Activated CD4-positive, CD25-positive, alpha-beta regulatory T cell (primary cell): ENCODE measurements around the gene MON1B.
"Not testable (repeated sequence)": the region's sequence is repeated elsewhere in the genome, so short reads cannot be mapped to it uniquely, and the experiment has no call there.

Experiments used
- DNase-seq, 4 experiments: peaks; one replicate each; lab custom pipeline; 2025; lab: John Stamatoyannopoulos, UW

Gene MON1B

DNA sequence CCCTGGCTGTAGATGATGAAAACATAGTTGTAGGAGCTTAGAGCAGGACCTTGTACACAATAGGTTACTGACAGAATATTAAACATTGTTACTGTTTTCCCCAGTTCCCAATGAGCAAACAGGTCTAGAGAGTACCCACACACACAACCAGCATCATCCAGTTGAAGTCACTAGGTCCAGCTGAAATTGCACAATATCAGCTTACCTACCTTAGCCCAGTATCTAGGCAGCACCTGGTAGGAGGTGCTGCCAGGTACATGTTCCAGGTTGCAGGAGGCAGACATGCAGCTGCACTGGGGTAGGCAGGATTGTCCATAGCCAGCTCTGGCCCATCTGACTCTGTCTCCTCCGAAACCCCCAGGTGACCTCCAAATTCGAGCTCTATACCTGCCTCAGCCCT lies 6.8 kb downstream of the MON1B start:
- no peak for DNase-seq

DNA sequence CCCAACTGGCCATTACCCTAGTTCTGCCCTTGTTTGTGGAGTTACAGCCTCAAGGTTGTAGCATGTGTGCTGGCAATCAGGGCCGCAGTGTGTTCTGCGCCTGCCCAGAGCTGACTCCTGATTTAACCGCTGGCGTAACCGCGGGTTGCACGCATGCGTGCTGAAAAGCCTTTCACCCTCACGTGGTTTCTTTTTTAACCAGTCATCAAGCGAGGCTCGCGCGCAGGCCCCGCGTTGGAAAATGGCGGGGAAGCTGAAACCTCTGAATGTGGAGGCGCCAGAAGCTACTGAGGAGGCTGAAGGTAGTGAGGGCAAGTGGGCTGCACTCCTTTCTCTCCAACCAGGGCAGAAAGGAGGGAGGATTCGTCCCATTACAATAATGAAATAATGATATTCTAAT lies 8.2 kb downstream of the MON1B start, which contains the start of gene SYCE1L:
Gene SYCE1L, plus strand, starts transcription at position 198 of the 400 bp plus-strand sequence. Its CDS starts 44 bp downstream, at position 242.
- DNase-seq = no peak

DNA sequence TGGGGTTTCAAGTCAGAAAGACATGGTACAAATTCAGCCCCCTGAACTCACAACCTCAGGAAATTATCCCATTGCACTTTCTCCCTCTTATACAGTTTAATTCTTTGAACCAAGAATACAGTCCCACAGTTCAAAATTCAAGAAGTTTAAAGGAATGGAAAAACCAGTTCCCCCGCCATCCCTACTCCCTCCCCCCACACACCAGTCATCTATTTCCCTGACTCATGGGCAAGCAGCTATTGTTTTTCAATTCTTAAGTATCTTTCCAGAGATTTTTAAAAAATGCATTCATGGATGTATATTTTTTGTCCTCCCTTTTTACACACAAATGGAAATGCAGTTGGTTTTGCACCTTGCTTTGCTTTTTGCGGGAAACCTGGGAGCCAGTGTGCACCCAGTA lies 15.5 kb downstream of the MON1B start:
- DNase-seq = no peak

DNA sequence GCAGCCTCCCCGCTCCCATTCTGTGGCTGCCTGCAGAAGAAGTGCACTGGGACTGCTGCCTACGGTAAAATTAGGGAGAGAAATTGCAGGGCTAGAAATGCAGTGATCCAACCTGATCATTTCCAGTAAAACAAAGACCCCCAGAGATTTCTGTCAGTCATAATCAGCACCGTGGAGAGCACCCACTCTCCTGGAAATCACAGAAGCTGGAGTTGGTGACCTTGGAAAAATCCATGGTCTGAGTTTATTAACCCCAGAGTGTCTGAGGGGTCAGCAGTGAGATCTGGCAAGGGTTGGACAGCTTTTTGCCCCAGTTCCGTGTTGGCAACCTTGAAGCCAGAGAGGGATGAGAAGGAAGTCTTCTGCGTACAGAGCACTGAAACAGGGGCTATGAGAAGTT lies 16.0 kb downstream of the MON1B start:
- DNase-seq = no peak

DNA sequence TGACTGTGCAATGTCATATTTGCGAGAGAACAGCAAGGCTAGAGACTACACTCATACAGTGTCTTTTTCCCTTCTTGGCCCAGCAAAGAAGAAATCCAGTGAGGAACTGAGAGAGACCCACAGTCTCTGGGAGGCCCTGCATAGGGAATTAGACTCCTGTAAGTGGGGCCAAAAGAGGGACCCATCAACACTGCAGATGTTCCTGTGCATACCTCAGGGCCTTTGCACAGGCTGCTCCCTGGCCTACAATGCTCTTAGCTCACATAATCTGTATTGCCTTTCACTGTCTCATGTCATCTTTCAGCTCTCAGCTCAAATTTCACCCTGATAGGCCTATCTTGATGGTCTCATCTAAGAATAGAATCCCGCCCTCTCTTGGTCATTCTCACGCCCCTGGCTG lies 17.4 kb downstream of the MON1B start:
- no peak for DNase-seq

DNA sequence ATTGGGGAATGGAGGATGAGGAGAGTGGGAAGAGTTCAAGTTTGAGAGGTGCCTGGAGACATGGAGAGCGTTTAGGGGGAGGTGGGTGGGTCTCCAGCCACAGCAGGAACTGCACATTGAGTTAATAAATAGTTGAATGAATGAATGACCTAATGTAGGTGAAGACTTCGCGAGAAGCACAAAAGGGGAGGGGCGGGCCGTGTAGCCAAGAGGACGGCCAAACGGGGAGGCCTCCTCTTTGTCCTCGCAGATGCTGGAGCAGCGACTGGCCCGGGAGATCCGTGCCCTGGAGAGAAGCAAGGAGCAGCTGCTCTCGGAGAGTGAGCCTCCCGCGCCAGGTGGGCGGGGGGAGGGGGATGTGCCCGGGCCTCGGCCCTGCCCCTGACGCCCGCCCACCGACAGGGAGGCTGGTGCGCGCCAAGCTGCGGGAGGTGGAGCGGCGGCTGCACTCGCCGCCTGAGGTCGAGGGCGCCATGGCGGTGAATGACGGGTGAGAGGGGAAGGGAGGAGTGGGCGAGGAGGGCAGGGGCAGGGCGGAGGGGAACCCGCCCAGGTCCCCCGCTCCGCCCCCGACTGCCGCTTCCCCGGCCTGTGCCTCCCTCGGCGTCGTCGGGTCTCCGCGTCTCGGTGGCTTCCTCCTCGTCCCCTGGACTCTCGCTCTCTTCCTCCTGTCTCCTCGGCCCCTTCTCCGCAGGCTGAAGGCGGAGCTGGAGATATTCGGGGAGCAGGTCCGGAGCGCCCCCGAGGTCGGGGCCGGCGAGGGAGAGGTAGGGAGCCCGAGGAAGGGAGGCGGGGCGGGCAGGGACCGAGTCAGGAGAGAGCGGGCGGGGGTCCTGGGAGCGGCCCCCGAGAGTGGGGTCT lies 21.1 kb downstream of the MON1B start:
- peak in 3 of 4 experiments; percentile 43 to 56 (median 50) for DNase-seq

DNA sequence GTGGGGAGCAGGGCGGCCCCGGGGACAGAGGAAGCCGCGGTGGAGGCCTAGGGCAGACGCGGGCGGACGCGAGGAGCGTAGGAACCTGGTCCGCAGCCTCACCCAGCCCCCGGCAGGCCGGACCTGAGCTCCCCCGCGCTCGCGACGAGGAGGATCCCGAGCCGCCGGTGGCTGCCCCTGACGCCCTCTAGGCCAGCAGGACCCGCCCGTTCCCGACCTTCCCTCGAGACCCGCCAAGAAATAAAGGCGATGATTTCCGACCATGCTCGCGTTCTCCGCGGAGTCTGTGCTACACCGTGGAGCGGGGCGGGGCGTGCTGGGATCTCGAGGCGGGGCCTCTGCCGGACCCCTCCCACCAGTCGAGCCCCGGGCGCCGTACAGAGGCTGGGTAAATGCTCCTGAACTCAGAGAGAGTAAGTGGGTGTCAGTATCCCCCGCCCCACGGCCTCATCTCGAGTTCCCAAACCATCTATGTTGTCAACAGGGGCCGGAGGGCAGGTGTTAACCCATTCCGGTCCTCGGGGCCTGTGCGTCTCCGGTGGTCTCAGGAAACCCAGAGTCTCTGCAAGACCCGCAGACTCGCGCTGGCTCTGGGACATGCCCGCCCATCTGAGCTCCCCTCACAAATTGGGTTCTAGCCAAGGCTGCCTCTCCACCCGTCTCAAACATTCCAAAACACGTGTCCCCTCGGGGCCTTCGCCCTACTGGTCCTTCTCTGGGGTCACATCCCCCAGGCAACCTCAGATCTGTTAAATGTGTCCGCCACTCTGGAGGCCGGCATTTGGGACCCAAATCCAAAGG lies 22.0 kb downstream of the MON1B start:
- DNase-seq = peak; percentile 46 to 58 (median 50)

DNA sequence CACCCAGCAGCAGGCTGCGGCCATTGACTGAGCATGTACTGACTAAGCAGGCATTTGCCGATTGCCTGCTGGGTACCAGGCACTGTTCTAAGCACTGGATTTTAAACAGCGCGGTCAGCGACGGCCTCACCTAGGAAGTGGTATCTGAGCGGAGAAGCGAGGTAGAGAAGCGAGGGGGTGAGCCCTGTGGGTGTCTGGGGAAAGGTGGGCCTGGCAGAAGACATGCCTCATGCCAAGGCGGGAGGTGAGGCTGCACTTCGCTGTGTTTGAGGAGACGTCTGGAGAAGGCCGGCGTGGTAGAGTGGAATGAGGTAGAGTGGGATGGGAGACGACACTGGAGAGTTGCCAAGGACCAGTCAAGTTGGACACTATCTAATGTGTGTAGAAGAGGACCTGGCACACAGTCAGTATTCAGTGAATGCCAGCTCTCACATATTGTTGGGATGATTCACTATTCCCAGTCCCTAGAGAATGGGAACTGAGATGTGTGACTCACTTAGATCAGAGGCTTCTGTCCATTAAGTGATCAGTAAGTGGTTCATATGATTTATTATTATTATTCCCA lies 22.6 kb downstream of the MON1B start:
- no peak for DNase-seq

DNA sequence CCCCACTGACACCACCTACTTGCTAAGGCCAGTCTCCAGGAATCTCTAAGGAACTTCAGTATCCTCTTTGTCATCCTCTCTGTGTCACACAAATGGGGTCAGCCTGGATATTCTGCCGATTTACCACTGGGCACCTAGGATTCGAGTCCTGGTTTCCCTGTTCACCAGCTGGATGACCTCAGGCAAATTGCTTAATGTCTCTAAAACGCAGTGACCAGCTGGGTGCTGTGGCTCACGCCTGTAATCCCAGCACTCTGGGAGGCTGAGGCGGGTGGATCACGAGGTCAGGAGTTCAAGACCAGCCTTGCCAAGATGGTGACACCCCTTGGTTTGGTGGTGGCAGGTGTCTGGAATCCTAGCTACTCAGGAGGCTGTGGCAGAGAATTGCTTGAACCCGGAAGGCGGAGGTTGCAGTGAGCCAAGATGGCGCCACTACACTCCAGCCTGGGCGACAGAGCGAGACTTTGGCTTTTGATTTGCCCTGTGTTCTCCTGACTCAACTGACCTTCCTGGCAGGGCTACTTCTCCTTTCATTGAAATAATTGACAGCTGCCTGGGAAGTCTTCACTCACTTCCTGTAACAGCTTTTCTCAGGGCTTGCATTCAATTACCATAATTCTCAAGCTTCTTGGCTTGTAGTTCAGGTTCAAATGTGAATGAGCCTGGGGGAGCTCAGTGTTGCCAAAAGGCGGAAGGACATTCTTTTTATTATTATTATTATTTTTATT lies 23.6 kb downstream of the MON1B start:
- no peak for DNase-seq

DNA sequence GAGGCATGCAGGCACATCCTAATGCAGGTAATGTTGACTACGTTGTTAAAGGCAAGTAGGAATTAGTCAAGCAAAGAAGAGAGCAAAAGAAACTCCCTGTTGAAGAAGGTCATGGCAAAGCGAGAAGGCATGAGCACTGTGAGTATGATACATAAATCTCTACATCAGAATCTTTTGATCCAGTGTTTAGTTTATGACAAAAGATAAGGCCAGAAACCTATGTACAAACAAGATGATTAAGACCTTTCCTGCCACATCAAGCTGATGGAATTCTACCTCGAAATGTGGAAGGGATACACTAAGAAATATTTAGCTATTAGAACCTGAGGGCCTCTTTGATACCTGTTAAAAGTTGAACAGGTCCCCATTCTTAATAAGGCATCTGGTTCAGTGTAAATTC lies 28.4 kb downstream of the MON1B start:
- DNase-seq = no peak

DNA sequence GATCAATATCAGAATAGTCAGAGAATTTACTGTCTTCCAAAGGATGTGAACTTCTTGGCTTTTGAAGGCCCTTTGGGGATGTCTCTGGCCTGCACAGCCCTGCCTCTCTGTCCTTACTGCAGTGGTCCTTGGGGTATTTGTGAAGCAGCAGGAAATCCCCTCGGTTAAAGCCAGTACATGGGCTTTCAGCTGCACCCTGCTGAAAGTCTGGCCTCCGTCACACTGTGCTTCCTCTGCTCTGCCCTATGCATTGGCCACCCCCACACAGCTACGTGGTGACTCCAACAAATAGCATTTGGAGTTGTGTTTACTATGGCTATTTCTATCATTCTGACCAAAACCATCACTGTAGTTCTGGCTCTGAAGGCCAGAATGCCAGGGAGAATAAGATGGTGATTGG lies 29.4 kb downstream of the MON1B start:
- no peak for DNase-seq

DNA sequence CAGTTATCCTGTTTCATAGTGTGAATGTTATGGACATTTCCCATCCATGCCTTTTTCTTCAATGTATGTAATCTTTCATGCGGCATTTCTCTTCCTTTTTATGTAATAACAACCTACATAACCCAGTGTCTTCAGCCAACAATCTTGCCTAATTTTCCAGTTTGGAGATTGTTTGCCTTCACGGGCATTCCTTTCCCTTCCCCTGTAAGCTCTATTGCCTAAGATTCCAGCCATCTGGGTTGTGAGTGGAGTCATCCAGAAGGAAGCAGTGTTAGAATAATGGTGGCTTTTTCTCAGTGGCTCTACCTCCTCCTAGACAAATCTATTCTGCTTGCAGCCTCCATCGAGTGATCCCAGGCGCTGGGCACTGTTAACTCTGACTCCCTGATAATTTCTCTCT lies 30.5 kb downstream of the MON1B start:
- no peak for DNase-seq

DNA sequence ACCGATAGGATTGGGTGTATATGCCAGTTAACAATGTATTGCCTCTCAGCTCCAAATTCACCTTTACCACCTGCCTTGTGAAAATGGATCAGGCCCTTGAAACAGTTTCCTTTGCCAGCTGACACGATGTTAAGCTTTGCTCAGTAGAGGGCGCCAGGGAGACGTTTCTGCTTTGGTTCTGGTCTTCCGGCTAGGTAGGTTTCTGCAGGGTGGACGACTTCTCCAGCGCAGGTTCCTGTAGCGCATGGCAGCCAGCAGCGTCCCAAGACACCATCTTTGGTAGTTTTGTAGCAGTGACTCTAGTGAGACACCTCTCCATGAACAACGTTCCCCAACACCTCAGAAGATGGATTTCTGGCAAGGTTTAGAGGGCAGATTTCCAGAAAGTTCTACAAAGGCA lies 32.2 kb downstream of the MON1B start:
- no peak for DNase-seq

DNA sequence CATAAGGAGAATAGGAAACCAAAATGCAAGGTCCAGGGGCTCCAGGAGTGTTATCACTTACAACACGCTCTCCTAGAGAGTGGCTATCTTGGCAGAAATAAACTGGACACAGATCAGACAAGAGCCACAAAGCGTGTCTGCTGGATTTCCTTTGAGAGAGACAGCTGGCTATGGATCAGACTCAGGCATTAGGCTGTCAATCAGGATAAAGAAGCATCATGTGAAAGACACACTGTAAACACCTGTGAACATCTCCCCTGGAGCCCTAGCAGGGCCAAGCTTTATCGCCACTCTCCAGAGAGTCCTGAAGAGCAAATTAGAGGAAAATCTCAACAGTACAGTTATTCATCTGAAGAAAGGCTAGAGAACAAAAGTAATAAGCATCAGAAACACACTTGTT lies 34.2 kb downstream of the MON1B start:
- no peak for DNase-seq

DNA sequence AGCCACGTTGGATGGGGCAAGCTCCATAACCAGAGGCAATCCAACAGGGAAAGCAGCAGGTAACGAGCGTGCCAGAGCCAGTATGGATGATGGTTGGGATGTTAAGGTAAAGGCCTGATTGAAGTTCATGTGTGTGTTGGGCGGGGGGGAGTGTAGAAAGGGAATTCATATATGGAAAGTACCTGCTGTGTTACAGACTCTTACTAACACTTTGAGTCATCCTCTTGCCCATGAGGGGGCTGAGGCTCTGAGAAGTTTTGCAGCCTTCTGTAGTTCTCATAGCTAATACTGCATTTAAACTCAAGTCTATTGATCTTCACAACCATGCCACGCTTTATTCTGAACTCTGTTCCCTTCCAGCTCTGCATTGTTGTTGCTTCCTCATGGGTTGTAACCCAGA lies 36.8 kb downstream of the MON1B start:
- DNase-seq = no peak

DNA sequence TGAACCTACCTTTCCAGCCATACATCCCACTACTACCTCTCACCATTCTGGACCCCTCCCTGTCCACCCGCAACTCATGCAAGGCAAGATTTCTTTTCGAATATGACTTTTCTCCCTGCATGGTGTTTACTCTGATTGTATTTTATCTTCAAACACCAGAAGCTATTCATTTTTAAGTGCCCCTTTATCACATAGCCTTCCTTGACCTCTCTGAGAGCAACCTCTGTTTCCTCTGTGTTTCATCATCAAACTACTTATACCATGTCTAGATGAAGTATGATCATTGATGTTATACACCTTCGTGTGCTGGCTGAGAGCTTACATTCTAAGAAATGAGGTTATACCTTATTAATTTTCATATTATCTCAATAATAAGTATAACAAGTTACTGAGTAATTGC lies 40.1 kb downstream of the MON1B start:
- no peak for DNase-seq

DNA sequence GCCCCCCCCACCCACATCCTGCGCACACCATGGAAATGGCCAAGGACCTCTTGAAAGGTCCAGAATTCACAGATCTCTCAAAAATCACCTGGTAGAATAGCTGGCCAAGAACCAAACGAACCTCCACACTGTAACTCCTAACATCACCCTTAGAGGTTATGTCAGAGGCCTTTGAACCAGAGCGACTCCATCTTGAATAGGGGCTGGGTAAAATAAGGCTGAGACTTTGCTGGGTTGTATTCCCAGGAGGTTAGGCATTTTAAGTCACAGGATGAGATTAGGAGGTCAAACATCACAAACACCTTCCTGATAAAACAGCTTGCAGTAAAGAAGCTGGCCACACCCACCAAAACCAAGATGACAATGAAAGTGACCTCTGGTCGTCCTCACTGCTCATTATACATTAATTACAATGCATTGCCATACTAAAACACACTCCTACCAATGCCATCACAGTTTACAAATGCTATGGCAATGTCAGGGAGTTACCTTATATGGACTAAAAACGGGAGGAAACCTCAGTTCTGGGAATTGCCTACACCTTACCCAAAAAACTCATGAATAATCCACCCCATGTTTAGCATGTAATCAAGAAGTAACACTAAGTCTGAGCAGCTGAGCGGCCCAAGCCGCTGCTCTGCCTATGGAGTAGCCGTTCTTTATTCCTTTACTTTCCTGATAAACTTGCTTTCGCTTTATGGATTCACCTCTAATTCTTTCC lies 43.0 kb downstream of the MON1B start:
- no peak for DNase-seq

DNA sequence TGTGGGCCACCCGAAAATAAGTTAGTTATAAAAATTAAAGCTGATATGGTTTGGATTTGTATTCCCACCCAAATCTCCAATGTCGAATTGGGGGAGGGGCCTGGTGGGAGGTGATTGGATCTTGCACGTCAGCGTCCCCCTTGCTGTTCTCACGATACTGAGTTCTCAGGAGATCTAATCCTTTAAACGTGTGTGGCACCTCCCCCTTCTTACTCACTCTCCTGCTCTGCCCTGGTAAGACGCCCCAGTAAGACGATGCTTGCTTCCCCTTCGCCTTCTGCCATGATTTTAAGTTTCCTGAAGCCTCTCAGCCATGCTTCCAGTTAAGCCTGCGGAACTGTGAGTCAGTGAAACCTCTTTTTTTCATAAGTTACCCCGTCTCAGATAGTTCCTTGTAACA lies 43.6 kb downstream of the MON1B start:
- DNase-seq = no peak

DNA sequence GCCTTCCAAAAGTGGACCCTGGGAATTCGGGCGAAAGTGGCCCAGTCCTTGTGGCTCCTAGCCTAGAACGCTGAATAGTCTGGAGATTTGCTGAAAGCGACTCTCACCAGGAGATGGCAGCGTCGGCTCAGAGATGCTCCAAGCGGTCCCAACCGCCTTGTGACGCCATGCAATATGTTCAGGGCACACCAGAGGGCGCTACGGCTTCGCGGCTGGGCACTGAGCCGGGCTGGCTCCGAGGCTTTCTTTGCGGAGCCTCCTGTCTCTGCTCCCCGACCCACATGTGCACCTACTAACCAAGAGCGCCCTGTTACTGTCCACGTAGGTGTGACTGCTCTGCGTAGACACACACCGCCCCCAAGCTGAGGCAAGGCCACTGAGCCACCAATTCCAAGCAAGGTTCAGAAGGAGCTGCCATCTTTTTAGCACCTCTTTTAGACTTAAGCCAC lies 45.1 kb downstream of the MON1B start:
- peak; percentile 68 to 79 (median 71) for DNase-seq

DNA sequence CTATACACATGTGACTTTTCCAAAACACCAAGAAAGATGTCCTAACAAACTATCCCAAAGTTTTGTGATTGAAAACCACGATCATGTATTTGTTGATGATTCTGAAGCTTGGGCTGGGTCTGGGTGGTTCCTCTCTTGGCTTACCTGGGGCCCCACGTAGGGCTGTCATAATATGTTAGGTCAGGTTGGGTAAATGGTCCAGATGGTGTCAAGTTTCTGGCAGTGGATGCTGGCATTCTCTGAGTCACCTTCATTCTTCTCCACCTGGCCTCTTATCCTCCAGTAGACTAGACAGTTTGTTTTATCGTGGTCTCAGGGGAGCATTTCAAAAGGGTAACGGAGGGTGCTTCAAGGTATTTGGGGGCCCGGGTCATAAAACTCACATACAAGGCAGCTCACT lies 47.6 kb downstream of the MON1B start:
- DNase-seq = no peak

DNA sequence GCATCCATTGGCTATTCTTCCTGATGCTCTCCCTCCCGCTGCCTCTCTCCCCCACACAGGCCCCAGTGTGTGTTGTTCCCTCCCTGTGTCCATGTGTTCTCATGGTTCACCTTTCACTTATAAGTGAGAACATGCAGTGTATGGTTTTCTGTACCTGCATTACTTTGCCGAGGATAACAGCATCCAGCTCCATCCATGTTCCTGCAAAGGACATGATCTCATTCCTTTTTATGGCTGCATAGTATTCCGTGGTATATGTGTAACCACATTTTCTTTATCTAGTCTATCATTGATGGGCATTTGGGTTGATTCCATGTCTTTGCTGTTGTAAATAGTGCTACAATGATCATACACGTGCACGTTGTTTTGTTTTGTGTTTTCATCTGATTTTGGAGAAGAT lies 51.5 kb downstream of the MON1B start:
- DNase-seq = not testable (repeated sequence)
